GM23338 (cell line): ENCODE measurements around the gene KRTAP13-3.

Experiments used
- CTCF ChIP-seq, 2 experiments: fragments of 200-600 bp in 1 of 2; sonication (generic) in 1 of 2; conservative IDR thresholded peaks; 2 replicates each; pipeline versions ENCODE4 v1.5.1 to v1.6.1; 2016 to 2017; ENCODE audit warnings: antibody characterized with exemption in 2 of 2, low read depth in 2 of 2, mild to moderate bottlenecking in 2 of 2, moderate library complexity in 1 of 2
- ETS1 ChIP-seq: IDR thresholded peaks from 2 replicates; pipeline ENCODE4 v1.6.1; 2016; ENCODE audit warnings: antibody characterized with exemption
- EZH2phosphoT487 ChIP-seq: fragments of 200-600 bp; sonication (generic); IDR thresholded peaks from one replicate; pipeline ENCODE4 v1.8.1; 2018; ENCODE audit warnings: antibody characterized with exemption; ENCODE audit not compliant: unreplicated experiment
- POLR2AphosphoS5 ChIP-seq: IDR thresholded peaks from 2 replicates; pipeline ENCODE4 v1.6.1; 2016; ENCODE audit warnings: antibody characterized with exemption, low read depth

GRCh38 chr21:30437010-30437565 is 11.4 kb upstream of the KRTAP13-3 start:
- TF ChIP-seq ETS1 (no peak), CTCF (conservative IDR thresholded peaks at IDR 0.05; ENCODE audit: low read depth in 2 of 2) (no peak), POLR2AphosphoS5 (no peak), EZH2phosphoT487 (no peak)
